GM21576 (cell line): Measurements from ENCODE around the gene KCNIP1.

ENCODE experiments used
- ATAC-seq: cut with Tn5 transposase; IDR thresholded peaks from one replicate; pipeline ENCODE4 v1.9.1; 2021; ENCODE audit warnings: mild to moderate bottlenecking, moderate library complexity; ENCODE audit not compliant: unreplicated experiment

The KCNIP1 gene

GRCh38 chr5:170626507-170627150, 122.8 kb downstream of the KCNIP1 start:
- ATAC-seq: no peak

GRCh38 chr5:170627271-170627670, 123.5 kb downstream of the KCNIP1 start:
- ATAC-seq: no peak

GRCh38 chr5:170628028-170628427, 124.2 kb downstream of the KCNIP1 start:
- ATAC-seq: no peak

GRCh38 chr5:170628691-170629565, 125.1 kb downstream of the KCNIP1 start:
- ATAC-seq: no peak

DNA sequence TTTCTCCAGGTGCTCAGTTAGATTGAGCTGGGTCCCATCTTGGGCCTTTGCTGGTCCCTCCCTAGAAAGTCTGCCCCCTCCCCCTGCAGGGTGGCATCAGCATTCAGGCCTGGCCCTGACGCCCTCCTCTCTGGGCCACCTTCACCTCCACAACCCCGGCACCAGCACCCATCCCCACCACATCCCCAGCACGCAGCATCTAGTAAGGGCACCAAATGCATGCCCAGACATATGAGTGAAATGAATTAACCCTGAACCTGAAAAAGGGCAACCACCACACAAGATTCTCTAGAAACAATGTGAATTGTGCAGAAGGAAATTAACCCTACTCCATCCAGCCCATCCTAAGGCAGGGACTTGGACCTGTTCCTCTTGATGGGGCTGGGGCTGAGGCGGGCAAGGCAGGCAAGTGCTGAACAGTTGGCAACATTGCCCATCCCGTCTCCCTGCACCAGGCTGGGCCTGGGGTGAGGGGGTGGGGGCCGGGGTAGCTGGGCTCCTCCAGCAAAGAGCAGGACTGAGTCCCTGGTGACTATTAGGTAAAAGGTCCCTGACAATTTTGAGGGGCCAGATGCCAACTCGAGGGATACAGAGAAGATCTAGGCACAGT, 125.9 kb downstream of the KCNIP1 start:
- ATAC-seq: no peak

DNA sequence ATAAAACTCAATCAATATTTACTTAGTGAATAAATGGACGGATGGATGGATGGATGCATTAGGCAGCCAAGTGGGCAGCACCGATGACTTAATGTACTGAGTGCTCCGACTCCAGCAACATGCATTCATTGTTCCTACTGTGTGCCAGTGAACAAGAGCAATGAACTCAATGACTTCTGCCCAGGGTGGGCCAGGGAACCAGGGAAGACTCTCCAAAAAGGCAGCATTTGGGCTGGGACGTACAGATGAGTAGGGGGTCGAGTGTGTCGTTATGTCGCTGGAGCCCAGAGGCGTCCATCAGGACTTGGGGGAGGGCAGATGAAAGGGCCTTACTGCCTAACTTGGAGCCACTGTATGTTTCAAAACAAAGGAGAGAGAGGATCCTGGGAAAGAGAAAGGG, 126.4 kb downstream of the KCNIP1 start:
- no peak for ATAC-seq

- ATAC-seq: no peak
These were observed 126.9 kb downstream of the KCNIP1 start for GRCh38 chr5:170630711-170631141.

- no peak for ATAC-seq
These were observed 127.8 kb downstream of the KCNIP1 start for GRCh38 chr5:170631466-170632195.

DNA sequence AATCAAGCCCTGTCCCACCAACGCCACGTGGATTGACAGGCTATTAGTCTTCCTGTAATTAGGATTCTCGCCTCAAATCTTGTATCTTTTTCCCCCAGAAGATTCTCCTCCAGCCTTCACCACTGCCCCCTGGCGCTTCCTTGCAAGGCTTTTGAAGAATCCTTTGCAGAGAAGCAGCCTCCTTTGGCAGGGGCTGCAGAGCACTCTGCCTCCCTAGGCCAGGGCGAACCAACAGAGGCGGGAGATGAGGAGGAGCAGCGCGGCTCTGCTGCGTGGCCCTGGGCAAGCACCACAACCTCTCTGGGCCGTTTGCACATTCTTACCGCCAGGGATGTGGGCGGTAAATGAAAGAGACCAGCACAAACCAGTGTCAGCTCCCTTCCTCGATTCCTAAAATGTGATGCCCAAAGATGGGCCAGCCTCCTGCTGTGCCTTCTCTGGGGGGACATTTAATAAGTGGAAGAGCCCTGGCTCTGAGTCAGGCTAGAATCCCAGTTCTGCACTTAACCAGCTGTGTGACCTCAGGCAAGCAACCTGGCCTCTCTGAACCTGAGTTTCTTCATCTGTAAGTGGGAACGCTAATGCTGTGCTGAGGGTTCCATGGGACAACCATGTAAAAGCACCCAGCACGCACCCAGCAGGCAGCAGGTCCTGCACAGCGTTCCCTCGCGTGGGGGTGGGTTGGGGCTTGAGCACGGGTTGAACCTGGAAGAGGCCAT, 128.6 kb downstream of the KCNIP1 start:
- no peak for ATAC-seq

GRCh38 chr5:170632985-170633234, 129.1 kb downstream of the KCNIP1 start:
- ATAC-seq: peak; percentile 63

DNA sequence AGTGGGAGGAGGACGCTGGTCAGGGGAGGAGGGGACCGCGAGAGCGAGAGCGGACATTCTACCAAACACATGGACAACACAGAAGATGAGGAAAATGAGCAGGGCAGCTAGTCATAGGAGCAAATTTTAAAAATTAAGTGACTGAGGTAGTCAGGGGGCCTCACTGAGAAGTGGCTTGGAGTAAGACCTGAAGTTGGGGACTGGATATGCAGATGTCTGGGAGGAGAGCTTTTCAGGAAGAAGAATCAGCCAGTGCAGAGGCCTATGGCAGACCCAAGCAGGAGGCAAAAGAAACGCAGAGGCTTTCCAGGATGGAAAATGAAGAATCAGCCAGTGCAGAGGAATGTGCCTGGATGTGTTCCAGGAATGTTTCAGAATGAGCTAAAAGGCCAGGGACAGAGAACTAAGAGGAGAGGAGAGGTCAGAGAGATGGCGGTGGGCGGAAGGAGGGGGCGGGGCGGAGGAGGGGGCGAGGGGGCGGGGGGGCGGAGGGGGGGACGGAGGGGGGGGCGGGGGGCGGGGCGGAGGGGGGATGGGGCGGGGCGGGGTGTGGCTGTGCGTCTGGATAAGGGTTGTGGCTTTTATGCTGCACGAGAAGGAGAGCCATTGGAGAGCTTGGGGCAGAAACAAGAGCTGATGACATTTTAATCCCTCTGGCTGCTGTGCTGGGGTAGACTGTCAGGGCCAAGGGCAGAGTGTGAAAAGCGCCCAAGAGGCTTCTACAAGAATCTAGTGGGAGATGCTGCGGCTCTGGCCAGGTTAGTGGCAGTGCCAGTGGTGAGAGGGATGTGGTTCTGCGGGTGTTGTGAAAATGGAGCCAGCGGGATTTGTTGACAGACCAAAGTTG, 129.6 kb downstream of the KCNIP1 start:
- ATAC-seq: no peak

- ATAC-seq: no peak
These were observed 130.6 kb downstream of the KCNIP1 start for GRCh38 chr5:170634256-170634990.

DNA sequence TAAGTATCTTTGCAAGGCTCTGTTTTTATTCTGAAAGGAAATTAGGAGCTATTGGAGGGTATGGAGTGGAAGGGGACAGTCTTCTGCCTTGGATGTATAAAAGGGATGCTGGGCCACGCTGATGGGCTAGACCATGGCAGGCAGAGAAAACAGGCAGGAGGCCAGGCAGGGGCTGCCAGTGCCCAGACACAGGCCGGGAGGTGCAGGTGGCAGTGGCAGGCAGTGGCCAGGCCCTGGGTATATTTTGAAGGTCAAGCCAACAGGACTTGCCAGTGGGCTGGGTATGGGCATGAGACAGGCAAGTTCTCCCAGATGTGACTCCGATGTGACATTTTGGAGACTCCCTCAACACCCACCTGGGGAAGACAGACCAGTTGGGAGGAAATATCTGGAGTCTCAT, 131.9 kb downstream of the KCNIP1 start:
- no peak for ATAC-seq

GRCh38 chr5:170636206-170636605, 132.4 kb downstream of the KCNIP1 start:
- no peak for ATAC-seq

DNA sequence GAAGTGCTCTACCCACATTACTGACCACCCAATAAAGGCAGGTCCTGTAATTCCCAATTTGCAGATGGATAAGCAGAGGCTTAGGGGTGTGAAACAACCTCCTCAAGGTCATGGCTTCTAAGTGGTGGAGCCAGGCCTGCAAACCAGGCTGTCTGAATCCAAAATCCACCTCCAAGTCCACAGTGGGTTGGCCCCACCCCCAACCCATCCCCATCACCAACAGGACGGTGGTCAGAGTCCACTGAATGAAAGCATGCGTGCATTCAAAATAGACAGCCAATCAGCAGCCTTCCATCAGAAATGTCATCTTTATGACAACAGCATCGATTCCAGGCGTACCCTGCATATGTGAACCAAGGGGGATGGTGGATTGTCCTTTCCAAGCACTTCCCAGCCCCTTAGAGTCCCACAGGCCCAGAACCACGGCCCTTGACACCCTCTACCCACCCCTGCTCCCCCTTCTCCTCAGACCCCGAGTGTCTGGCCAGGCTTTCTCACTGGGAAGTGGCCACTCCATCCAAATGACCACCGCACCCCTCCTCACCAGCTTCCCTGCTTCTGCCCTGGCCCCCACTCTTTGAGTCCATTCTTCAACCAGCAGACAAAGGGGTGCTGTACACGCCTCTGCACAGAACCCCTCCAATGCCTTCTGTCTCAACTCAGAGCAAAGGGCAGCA, 133.1 kb downstream of the KCNIP1 start:
- ATAC-seq: no peak

DNA sequence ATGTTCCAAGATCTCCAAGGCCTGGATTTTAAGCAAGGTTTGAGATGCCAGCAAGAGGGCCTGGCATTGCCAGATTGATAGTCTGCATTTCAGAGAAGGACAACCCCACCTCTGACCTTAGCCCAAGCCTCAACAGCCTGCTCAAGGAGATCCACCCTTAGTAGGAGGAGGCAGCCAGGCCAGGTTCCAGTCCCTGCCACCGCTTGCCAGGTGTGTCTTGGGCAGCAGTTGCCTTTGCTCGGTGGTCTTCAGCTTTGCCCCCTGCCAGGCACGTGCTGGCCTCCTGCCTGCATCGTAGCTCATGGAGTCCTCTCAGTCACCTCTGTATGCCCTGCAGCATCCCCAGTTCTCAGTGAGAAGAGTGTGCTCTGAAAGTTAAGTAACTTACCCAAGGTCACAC, 134.2 kb downstream of the KCNIP1 start:
- ATAC-seq: no peak

GRCh38 chr5:170638454-170639220, 134.8 kb downstream of the KCNIP1 start:
- ATAC-seq: peak; percentile 66
